ENCODE results near the gene PTPN12.

The PTPN12 gene

DNA sequence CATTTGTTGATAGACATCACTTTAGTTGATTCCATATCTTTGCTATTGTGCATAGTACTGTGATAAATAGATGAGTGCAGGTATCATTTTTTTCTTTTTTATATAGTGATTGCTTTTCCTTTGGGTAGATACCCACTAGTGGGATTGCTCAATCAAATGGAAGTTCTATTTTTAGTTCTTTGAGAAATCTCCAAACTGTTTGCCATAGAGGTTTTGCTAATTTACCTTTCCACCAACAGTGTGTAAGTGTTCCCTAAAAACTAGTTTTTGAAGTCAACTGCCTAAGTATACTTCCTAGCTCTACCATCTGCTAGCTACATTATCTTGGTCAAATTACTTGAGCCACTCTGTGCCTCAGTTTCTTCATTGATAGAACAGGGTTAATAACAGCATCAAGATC lies 127.6 kb downstream of the PTPN12 start:
- TF ChIP-seq CTCF (IDR thresholded peaks at IDR 0.05; ENCODE audit: borderline replicate concordance, insufficient read depth, low read depth, low read length), result no peak
- no peak overlapping the region for H3K4me3 ChIP-seq (ENCODE audit: low read depth, low read length)

- no peak for TF ChIP-seq CTCF (IDR thresholded peaks at IDR 0.05; ENCODE audit: borderline replicate concordance, insufficient read depth, low read depth, low read length)
- H3K4me3 ChIP-seq (ENCODE audit: low read depth, low read length), result no peak overlapping the region
Measured at GRCh38 chr7:77665161-77665560, 128.1 kb downstream of the PTPN12 start.

DNA sequence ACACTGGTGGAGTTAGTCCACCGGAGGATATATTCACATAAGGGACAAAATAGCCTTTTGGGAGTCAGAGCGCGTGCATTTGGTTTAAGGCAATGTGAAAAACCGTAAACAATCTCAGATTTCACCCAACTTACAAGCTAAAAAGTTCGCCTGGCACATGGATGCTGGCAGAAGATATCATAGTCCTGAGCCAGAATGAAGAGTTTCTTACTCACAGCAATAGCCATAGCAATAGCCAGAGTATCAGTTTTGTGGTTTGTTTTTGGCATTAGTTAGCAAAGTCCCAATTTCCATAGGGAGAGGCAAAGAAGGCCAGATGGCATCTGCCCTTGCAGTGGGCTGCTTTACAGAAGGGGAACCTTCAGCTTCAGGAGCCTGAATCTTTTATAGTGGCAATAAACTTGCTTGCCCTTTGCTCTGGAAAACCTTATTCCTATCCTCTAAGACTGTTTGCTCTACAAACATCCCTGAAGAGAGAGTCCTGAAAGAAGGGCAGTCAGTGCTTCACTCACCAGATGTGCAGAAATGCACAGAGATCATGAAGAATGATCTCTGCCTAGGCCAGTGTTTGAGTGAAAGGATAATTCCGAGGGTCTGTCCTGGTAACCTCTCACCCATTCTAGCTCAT lies 130.5 kb downstream of the PTPN12 start:
- H3K4me3 ChIP-seq (ENCODE audit: low read depth, low read length), result no peak overlapping the region
- no peak for TF ChIP-seq CTCF (IDR thresholded peaks at IDR 0.05; ENCODE audit: borderline replicate concordance, insufficient read depth, low read depth, low read length)

- H3K4me3 ChIP-seq (ENCODE audit: low read depth, low read length), result no peak overlapping the region
- TF ChIP-seq CTCF (IDR thresholded peaks at IDR 0.05; ENCODE audit: borderline replicate concordance, insufficient read depth, low read depth, low read length), result no peak
Measured at GRCh38 chr7:77674878-77675277, 137.8 kb downstream of the PTPN12 start.

DNA sequence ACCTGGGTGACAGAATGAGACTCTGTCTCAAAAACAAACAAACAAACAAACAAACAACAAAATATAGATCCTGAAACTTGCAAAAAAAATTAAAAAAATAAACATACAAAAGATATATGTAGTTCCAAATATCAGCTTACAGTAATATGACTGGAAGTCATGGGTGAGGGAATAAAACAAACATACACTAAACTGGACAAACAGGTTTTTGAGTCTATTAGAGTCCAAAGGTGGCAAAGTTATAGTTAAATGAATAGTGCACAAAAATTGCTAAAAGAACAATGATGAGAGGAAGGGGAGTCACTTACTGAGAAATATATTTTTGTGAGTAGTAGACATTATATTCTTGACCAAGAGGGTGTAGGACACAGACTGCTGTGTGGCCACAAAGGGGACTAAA lies 142.5 kb downstream of the PTPN12 start:
- no peak for TF ChIP-seq CTCF (IDR thresholded peaks at IDR 0.05; ENCODE audit: borderline replicate concordance, insufficient read depth, low read depth, low read length)
- H3K4me3 ChIP-seq (ENCODE audit: low read depth, low read length), result no peak overlapping the region

DNA sequence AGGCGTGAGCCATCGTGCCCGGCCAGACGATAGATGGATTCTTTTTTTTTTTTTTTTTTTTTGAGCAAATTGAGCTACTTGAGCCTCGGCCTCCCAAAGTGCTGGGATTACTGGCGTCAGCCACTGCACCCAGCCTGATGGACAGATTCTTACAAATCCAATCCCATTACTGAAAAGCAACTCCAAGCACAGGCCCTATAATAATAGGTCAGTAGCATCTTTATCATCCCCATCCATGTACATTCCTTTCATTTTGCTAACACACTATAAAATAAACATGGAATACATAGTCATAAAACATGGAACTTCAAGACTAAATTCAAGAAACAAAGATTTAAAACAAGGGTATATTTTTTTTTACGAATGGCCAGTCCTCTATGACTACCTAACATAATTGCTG lies 143.2 kb downstream of the PTPN12 start:
- TF ChIP-seq CTCF (IDR thresholded peaks at IDR 0.05; ENCODE audit: borderline replicate concordance, insufficient read depth, low read depth, low read length), result no peak
- H3K4me3 ChIP-seq (ENCODE audit: low read depth, low read length), result no peak overlapping the region

DNA sequence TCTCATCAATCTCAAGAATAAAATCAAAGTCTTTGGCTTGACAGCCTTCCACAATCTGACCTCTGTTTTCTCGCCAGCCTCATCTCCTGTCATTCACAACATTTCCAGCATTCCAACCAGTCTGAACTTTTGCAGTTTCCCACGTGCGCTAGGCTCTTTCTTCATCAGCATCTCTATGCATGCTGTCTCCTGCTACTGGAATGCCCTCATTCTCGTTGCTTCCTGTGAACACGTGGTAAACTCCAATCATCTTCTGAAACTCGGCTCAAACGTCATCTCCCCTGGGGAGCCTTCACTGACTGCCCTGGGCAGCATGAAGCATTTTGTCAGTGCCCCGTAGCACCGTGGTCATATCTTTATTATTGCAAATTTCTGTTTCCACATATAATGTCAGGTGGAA lies 146.9 kb downstream of the PTPN12 start:
- no peak overlapping the region for H3K4me3 ChIP-seq (ENCODE audit: low read depth, low read length)
- no peak for TF ChIP-seq CTCF (IDR thresholded peaks at IDR 0.05; ENCODE audit: borderline replicate concordance, insufficient read depth, low read depth, low read length)
